HG02943 (cell line): ENCODE data around the gene ZNF835.
"Not testable (repeated sequence)": the region's sequence is repeated elsewhere in the genome, so short reads cannot be mapped to it uniquely, and the experiment has no call there.

Experiments
- ATAC-seq: cut with Tn5 transposase; IDR thresholded peaks from one replicate; pipeline ENCODE4 v1.9.1; 2021; ENCODE audit warnings: mild to moderate bottlenecking, low read depth, moderate library complexity; ENCODE audit not compliant: unreplicated experiment

ZNF835 gene

GRCh38 chr19:56671613-56671994 lies at the start of gene ZNF835:
Gene ZNF835 (minus strand): TSS chr19:56671757. CDS start chr19:56665198, 6,559 bp downstream.
- no peak for ATAC-seq

GRCh38 chr19:56720281-56720680 lies 48.7 kb upstream of the ZNF835 start:
- no peak for ATAC-seq

- ATAC-seq, result no peak
These were observed 46.7 kb upstream of the ZNF835 start for GRCh38 chr19:56718231-56718630.

GRCh38 chr19:56712611-56713276 lies 41.2 kb upstream of the ZNF835 start:
- ATAC-seq, result no peak

- no peak for ATAC-seq
These were observed 38.9 kb upstream of the ZNF835 start for GRCh38 chr19:56710437-56710836.

GRCh38 chr19:56707821-56708220 lies 36.3 kb upstream of the ZNF835 start:
- no peak for ATAC-seq

GRCh38 chr19:56705939-56706338 lies 34.4 kb upstream of the ZNF835 start:
- no peak for ATAC-seq

- ATAC-seq, result no peak
These were observed 30.3 kb upstream of the ZNF835 start for GRCh38 chr19:56701895-56702294.

GRCh38 chr19:56699552-56699951 lies 28.0 kb upstream of the ZNF835 start:
- ATAC-seq, result no peak

- no peak for ATAC-seq
These were observed 20.8 kb upstream of the ZNF835 start for GRCh38 chr19:56692206-56692895.

- ATAC-seq, result no peak
These were observed 19.1 kb upstream of the ZNF835 start for GRCh38 chr19:56690670-56691069.

GRCh38 chr19:56689198-56689597 lies 17.6 kb upstream of the ZNF835 start:
- ATAC-seq, result no peak

- ATAC-seq, result no peak
These were observed 15.5 kb upstream of the ZNF835 start for GRCh38 chr19:56687031-56687430.

- ATAC-seq, result no peak
These were observed 11.6 kb upstream of the ZNF835 start for GRCh38 chr19:56683116-56683515.

GRCh38 chr19:56681702-56682101 lies 10.1 kb upstream of the ZNF835 start:
- ATAC-seq, result no peak

- ATAC-seq, result no peak
These were observed 6.6 kb upstream of the ZNF835 start for GRCh38 chr19:56678205-56678604.

- ATAC-seq, result not testable (repeated sequence)
These were observed 1.1 kb upstream of the ZNF835 start for GRCh38 chr19:56672610-56673009.

- ATAC-seq, result no peak
These were observed 470 bp downstream of the ZNF835 start for GRCh38 chr19:56670961-56671612.

GRCh38 chr19:56670401-56670960 lies 1.1 kb downstream of the ZNF835 start:
- ATAC-seq, result no peak

GRCh38 chr19:56668676-56669075 lies 2.9 kb downstream of the ZNF835 start:
- no peak for ATAC-seq

- ATAC-seq, result no peak
These were observed 4.2 kb downstream of the ZNF835 start for GRCh38 chr19:56667311-56667870.
